Stimulated activated CD8-positive, alpha-beta memory T cell treated with anti-CD3 and anti-CD28 coated beads, Interleukin-4, amount 100 ng/mL, for 4 hours (primary cell): Measurements from ENCODE around the gene NCAPD2.
A peak's percentile ranks its signal among the peaks of the same experiment; 100 is the strongest.
"Not testable (repeated sequence)": the region's sequence is repeated elsewhere in the genome, so short reads cannot be mapped to it uniquely, and the experiment has no call there.

Source experiments
- DNase-seq, 2 donors: peaks; one replicate each; pipeline ENCODE4 v3.0.0-alpha.2; 2020; ENCODE audit warnings: low read depth in 2 of 2, low spot score in 1 of 2

Gene NCAPD2

DNA sequence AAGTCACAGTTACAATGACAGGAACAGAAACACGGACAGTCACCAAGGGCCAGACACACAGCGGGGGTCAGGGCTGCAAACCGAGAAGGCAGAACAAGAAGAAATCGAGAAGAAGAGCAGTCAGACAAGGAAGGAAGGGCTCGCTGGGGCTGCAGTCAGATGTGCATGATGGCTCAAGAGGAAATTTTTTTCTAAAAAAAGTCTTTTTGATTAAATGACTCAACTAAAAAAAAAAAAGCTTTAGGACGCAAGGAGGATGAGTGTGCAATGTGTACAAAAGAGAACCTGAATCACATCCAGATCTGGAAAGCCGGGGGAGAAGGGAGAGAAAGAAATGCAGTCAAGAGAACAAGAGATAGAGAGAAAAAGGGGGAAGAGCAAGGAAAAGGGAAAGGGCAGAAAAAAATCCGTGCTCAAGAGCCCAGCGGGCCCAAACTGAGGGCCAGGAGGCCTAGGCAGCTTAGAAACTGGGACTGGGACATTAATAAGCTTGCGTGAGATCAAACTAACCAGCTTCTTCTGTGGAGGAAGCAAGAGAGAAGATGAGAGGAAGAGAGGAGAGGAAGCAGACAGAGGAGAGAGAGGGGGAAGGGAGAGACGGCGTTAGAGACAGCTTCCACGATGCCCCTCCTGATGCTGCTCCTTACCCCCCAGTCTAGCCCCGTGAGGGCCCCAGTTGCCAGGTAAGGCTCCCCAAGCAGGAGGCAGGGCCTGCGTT is 55.2 kb downstream of the NCAPD2 start:
- DNase-seq = no peak

GRCh38 chr12:6549684-6550151 is 55.8 kb downstream of the NCAPD2 start:
- no peak for DNase-seq

DNA sequence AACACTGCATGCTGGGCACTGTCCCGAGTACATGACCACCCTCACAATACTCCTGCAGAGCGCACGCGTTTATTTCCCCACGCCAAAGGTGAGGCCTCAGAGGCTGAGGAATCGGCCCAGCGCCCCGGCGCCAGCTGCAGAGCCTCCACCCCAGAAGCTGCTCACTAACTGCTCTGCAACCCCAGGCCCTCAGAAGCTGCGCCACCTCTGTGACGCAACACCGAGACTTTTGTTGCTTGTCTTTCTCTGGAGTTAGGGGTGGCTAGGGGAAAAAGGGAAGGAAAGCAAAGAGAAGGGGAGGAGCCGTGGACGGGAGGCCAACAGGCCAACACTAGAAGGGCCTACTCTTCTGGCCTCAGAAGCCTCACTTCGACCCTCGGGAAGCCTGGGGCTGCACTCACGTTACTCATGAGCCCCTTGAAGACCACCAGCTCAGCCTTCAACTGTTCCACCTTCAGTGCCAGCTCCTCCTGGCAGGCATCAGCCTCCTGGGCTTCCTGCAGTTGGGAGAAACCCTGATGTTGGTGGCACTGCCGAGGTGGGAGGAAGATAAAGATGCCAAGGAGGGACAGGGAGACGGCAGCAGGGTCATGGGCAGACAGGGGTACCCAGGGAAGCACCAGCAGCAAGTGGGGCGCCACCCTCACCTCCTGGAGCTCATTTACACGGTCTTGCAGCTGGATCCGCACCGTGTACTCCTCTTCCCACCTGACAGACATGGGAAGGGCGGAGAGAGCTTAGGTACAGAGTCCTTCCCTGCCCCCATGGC is 56.6 kb downstream of the NCAPD2 start:
- DNase-seq = no peak

DNA sequence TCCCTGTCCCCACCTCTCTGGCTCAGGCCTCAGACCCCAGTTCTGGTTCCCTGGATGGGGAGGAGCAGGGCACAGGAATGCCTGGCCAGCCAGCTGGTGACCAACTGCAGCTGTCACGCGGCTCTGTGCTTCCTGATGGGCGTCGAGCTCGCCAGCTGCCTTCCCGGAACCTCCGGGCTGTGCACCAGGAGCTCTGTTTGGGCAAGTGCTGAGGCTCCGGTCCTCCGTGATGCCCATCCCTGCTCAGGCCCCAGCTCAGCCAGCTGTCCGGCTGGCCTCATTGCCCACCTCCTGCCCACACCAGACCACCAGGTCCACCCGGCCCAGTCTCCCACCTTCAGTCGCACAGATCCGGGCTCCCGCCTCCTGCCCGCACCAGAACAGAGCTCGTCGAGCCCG is 57.2 kb downstream of the NCAPD2 start:
- DNase-seq = no peak

DNA sequence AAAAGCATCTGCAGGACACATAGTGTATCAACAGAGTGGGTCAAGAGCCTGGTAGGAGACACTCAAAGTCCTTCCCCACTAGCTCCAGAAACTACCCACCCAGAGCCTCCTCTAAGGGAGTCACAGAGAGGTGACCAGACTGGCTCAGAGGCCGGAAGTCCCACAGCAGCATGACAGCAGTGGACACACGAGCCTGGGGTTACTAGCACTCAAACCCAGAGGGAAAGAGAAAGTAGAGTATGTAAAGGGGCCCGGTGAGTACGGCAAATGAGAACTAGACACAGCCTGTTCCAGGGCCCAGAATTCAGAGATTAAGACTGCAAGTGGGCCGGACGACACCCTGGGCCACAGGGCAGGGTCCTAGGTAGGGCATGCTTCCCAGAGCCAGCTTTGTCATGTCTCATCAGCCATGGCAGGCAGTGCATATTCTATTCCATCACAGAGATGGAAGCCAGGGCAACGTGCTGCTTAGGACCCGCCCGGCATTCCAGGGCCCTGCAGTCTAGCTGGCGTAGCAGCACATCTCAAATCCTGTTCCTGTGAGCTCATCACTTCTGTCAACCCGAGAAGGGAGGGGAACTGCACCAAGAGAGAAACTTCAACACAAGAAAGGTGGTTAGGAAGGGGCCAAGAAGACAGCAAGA is 57.7 kb downstream of the NCAPD2 start:
- DNase-seq = no peak

GRCh38 chr12:6552140-6552551 is 58.2 kb downstream of the NCAPD2 start:
- DNase-seq = no peak

DNA sequence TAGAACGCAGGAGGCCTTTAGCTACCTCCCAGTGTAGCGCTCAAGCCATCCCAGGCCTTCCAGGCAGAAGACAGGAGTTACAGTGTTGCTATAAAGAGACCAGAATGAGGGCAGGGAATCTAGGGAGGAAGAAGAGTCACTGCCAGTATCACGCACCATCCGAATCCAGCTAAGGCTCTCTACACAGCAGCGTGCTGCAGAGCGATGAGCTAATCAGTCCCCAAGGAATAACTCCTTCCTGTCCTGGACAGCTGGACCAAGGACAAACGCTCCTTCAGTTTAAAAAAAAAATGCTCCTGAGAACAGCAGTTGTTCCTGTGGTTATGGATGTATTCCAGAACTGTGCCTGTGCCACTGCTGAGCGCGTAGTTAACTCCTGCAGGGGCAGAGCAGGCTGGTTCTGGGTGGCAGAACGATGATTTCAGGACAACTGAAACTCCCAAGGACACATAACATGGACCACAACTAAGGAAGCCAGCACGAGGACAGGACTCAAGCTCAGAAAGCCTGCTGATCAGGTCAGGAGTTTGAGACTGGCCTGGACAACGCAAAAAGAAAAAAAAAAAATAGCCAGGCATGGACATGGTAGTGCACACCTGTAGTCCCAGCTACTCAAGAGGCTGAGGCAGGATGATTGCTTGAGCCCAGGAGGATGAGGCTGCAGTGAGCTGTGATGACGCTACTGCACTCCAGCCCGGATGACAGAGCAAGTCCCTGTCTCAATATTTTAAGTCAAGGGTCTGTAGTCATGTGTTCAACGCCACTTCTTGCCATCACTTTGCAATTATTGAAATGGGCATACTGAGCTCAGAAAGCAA is 59.4 kb downstream of the NCAPD2 start:
- no peak for DNase-seq

GRCh38 chr12:6554168-6555017 is 60.5 kb downstream of the NCAPD2 start:
- no peak for DNase-seq

- no peak for DNase-seq
Measured at GRCh38 chr12:6555018-6555691, 61.3 kb downstream of the NCAPD2 start.

GRCh38 chr12:6556496-6556817 is 62.6 kb downstream of the NCAPD2 start:
- DNase-seq = not testable (repeated sequence)

GRCh38 chr12:6556857-6557256 is 63.0 kb downstream of the NCAPD2 start:
- no peak for DNase-seq

DNA sequence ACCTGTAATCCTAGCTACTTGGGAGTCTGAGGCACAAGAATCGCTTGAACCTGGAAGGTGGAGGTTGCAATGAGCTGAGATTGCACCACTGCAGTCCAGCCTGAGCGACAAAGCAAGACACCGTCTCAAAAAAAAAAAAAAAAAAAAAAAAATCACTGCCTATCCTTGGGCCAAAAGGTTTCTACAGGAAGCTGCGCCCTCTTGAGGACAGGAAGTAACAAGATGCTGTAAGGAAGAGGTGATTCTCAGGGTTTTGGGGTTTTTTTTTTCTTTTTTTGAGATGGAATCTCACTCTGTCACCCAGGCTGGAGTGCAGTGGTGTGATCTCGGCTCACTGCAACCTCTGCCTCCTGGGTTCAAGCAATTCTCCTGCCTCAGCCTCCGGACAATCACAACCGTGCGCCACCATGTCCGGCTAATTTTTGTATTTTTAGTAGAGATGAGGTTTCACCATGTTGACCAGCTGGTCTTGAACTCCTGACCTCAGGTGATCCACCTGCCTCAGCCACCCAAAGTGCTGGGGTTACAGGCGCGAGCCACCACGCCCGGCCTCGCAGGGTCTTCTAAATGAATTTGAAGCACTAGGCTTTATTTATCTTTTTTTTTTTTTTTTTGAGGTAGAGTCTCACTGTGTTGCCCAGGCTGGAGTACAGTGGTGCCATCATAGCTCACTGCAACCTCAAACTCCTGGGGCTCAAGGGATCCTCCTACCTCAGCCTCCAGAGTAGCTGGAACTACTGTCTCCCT is 64.3 kb downstream of the NCAPD2 start:
- DNase-seq = not testable (repeated sequence)

DNA sequence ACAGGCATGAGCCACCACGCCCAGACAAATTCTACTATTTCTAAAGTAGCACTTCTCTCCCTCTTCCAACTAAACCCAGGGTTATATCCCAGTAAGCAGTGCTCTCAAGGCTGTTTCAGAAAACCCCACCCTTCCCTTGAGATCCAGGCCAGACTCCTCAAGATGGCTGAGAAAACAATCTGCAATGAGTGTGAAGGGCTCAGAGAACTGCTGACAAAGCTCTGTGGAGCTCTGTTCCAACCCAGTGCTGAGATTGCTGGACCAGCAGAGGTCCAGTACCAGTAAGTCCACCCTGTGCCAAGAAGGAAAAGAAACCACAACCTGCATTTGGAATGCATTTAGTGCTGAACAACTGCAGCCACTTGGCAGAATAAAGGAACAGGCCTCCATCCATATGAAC is 65.6 kb downstream of the NCAPD2 start:
- no peak for DNase-seq

- DNase-seq = no peak
Measured at GRCh38 chr12:6560501-6561205, 66.8 kb downstream of the NCAPD2 start.

DNA sequence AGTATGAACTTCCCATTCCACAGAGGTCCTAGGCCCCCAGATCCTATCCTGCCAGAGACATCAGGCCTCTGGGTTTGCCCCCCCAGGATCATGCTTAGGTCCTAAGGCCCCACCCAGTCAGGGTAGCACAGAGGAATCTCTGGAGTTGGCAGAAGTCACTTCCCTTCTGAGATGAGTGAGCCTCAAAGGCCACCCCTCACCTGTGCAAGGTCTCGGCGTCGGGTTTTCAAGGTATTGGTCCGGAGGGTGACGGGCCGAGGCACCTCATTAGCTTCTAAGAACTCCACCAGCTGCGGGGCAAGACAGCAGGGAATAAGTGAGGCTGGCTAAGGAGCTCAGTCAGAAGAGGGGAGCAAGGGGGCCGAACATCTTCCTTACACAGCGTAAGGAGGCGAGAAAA is 69.0 kb downstream of the NCAPD2 start:
- DNase-seq = no peak

DNA sequence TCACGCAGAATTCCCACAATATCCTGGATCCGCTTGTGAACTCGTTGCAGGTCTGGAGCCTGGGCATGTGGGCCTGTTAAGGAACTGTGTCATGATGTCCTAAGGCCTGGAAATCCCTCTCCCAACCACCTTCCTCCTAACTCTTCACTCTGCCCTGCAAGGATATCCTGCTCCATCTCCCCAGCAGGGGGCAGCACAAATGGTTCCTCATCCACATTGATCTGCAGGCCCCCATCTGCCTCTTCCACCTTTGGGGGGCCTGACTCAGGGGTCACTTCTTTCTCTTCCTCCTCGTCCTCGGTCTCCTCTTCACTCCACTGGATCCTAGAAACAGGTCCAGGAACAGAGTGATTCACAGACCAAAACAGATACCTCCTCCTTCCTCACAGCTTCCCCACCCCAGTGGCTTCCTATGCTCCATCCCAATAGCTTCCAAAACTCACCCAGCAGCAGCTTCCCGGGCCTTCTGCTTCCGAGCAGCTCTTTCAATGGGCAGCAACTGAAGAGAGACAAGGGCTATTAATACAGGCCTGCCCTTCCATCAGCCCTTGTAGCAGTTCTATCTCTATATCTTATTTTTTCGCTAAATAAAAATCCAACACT is 69.6 kb downstream of the NCAPD2 start:
- peak; percentile 21 to 56 for DNase-seq

GRCh38 chr12:6567112-6567670 is 73.3 kb downstream of the NCAPD2 start:
- no peak for DNase-seq

DNA sequence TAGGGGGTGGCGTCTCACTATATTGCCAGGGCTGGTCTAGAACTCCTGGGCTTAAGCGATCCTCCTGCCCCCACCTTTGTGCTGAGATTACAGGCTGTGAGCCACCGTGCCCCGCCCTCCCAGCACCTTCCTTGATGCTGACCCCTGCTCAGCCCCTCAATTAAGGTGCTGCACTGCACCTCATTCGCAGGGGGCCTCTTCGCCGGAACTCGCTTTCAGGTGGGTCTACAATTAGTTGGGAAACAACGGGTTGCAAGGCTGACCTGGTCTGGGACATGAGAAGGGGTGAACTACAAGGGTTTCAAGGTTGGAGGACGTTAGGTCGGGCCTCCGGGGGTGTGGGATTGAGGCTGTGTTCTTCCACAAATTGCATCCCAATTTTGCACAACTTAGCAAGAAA is 75.4 kb downstream of the NCAPD2 start:
- no peak for DNase-seq
